GM23248 (cell line): Measurements from ENCODE around the gene OPCML. TPM values are rescaled to one million over a fixed set of nuclear protein-coding genes. Genes with fewer than 3 reads are reported as not detected.

Source experiments
- DNase-seq: peaks from one replicate; pipeline ENCODE4 v3.0.0-alpha.2; 2015
- H2AFZ ChIP-seq: fragments of 200-600 bp; sonication (generic); 2 replicates; pipeline ENCODE4 v1.6.1; 2016; ENCODE audit warnings: antibody characterized with exemption
- H3F3A ChIP-seq: fragments of 200-600 bp; sonication (generic); 2 replicates; pipeline ENCODE4 v1.6.1; 2016; ENCODE audit warnings: mild to moderate bottlenecking, antibody characterized with exemption, mixed run types; ENCODE audit not compliant: insufficient read depth
- H3K27ac ChIP-seq: fragments of 200-600 bp; sonication (generic); 2 replicates; pipeline ENCODE4 v1.5.1; 2016; ENCODE audit warnings: mild to moderate bottlenecking
- H3K27me3 ChIP-seq: fragments of 200-600 bp; sonication (generic); replicated peaks from 2 replicates; pipeline ENCODE4 v1.6.1; 2016; ENCODE audit warnings: mild to moderate bottlenecking; ENCODE audit not compliant: insufficient read depth
- H3K36me3 ChIP-seq: fragments of 200-600 bp; sonication (generic); 2 replicates; pipeline ENCODE4 v1.6.1; 2016; ENCODE audit warnings: low read depth, mild to moderate bottlenecking
- H3K4me1 ChIP-seq: fragments of 200-600 bp; sonication (generic); 2 replicates; pipeline ENCODE4 v1.6.1; 2016; ENCODE audit warnings: mild to moderate bottlenecking; ENCODE audit not compliant: insufficient read depth
- H3K4me2 ChIP-seq: fragments of 200-600 bp; sonication (generic); one replicate; pipeline ENCODE4 v1.6.1; 2016; ENCODE audit warnings: mild to moderate bottlenecking; ENCODE audit not compliant: unreplicated experiment
- H3K4me3 ChIP-seq: fragments of 200-600 bp; sonication (generic); 2 replicates; pipeline ENCODE4 v1.5.1; 2016; ENCODE audit warnings: mild to moderate bottlenecking
- H3K79me2 ChIP-seq: fragments of 200-600 bp; sonication (generic); 2 replicates; pipeline ENCODE4 v1.6.1; 2016; ENCODE audit warnings: mild to moderate bottlenecking; ENCODE audit not compliant: insufficient read depth
- H3K9ac ChIP-seq: fragments of 200-600 bp; sonication (generic); 2 replicates; pipeline ENCODE4 v1.6.1; 2016; ENCODE audit warnings: mild to moderate bottlenecking
- H3K9me2 ChIP-seq: fragments of 200-600 bp; sonication (generic); 2 replicates; pipeline ENCODE4 v1.6.1; 2016; ENCODE audit warnings: mixed run types, mild to moderate bottlenecking, moderate library complexity; ENCODE audit not compliant: insufficient read depth
- H3K9me3 ChIP-seq: fragments of 200-600 bp; sonication (generic); one replicate; pipeline ENCODE4 v1.6.1; 2017; ENCODE audit warnings: low read depth
- H4K20me1 ChIP-seq: fragments of 200-600 bp; sonication (generic); 2 replicates; pipeline ENCODE4 v1.6.0; 2016; ENCODE audit not compliant: insufficient read depth
- EZH2 ChIP-seq: fragments of 200-600 bp; sonication (generic); IDR thresholded peaks from 2 replicates; pipeline ENCODE4 v1.6.1; 2018; ENCODE audit warnings: antibody characterized with exemption, mild to moderate bottlenecking; ENCODE audit not compliant: insufficient read depth, poor library complexity, severe bottlenecking
- EZH2phosphoT487 ChIP-seq: fragments of 200-600 bp; sonication (generic); IDR thresholded peaks from 2 replicates; pipeline ENCODE4 v1.6.1; 2018; ENCODE audit warnings: antibody characterized with exemption, moderate library complexity, mild to moderate bottlenecking, low read depth; ENCODE audit not compliant: insufficient read depth
- WGBS, 2 experiments: methylation state at CpG; one replicate each; pipeline ENCODE4 v1.1.6; 2015 to 2017; ENCODE audit warnings: low lambda C conversion rate in 2 of 2, low coverage in 1 of 2; ENCODE audit errors: missing lambda C conversion rate in 2 of 2; 5-methylcytosine and 5-hydroxymethylcytosine counted together
- in situ Hi-C: fragments of 300-500 bp; cut with MboI; formaldehyde crosslinking; loops from 2 replicates; pipeline ENCODE4 v1.15.0; 2020
- polyA plus RNA-seq: library from polyadenylated mRNA; unstranded; fragments of >200 nt; fragmentation: Nextera tagmentation; extraction: Ambion mirVana; gene quantifications from 2 replicates; pipeline ENCODE4 v1.2.1, GENCODE V29; 2016
- total RNA-seq: library from RNA; depleted of rRNA; stranded (reverse); fragments of >200 nt; shearing (Covaris generic); gene quantifications from 2 replicates; pipeline ENCODE4 v1.2.3, GENCODE V29; 2014

OPCML gene
- total and polyA plus RNA-seq, 2 experiments from 2014 or later, result 0.69 to 1.6 TPM

- Histone ChIP-seq H3F3A (no peaks in the 10 kb centered on the region), H3K9ac (no peak overlapping the region), H3K4me2 (no peak overlapping the region), H3K9me3 (no peaks in the 10 kb centered on the region), H4K20me1 (no peaks in the 10 kb centered on the region), H3K9me2 (no peaks in the 10 kb centered on the region), H3K4me1 (peaks cover 13% of the 10 kb centered on the region), H3K27ac (no peak overlapping the region), H3K79me2 (no peaks in the 10 kb centered on the region), H2AFZ (no peak overlapping the region), H3K27me3 (no peaks in the 10 kb centered on the region), H3K36me3 (no peaks in the 10 kb centered on the region), H3K4me3 (no peak overlapping the region)
- 63 to 67% methylated on average over 7 of the region's 7 CpGs for WGBS, 2 experiments
- no peak for TF ChIP-seq EZH2phosphoT487
- no peak for TF ChIP-seq EZH2
- DNase-seq, result no peak
- in situ Hi-C loops, result no loop called here
Observed at GRCh38 chr11:132913886-132914285, 618.4 kb downstream of the OPCML start.

- Histone ChIP-seq H3K4me3 (no peak overlapping the region), H3K27ac (no peak overlapping the region), H2AFZ (no peak overlapping the region), H3K79me2 (no peaks in the 10 kb centered on the region), H3K4me2 (no peak overlapping the region), H3K9ac (no peak overlapping the region), H3K9me3 (no peaks in the 10 kb centered on the region), H3F3A (no peaks in the 10 kb centered on the region), H3K9me2 (no peaks in the 10 kb centered on the region), H3K4me1 (peaks cover 13% of the 10 kb centered on the region), H4K20me1 (no peaks in the 10 kb centered on the region), H3K36me3 (no peaks in the 10 kb centered on the region), H3K27me3 (no peaks in the 10 kb centered on the region)
- DNase-seq, result no peak
- no peak for TF ChIP-seq EZH2phosphoT487
- TF ChIP-seq EZH2, result no peak
- WGBS, 2 experiments, result 73 to 77% methylated on average over 6 of the region's 6 CpGs
- in situ Hi-C loops, result no loop called here
Observed at GRCh38 chr11:132913295-132913694, 619.0 kb downstream of the OPCML start.

GRCh38 chr11:132911186-132911585, 621.1 kb downstream of the OPCML start:
- H4K20me1 ChIP-seq, result no peaks in the 10 kb centered on the region
- in situ Hi-C loops, result no loop called here
- whole genome bisulfite sequencing, 2 experiments, result 27 to 30% methylated on average over 7 of the region's 7 CpGs
- TF ChIP-seq EZH2phosphoT487 (no peak), EZH2 (no peak)
- peak; percentile 52 for DNase-seq
- H3K4me3 ChIP-seq, result no peak overlapping the region
- no peaks in the 10 kb centered on the region for H3K79me2 ChIP-seq
- H2AFZ ChIP-seq, result no peak overlapping the region
- H3K9ac ChIP-seq, result no peak overlapping the region
- no peaks in the 10 kb centered on the region for H3F3A ChIP-seq
- H3K27me3 ChIP-seq, result no peaks in the 10 kb centered on the region
- H3K36me3 ChIP-seq, result no peaks in the 10 kb centered on the region
- no peak overlapping the region for H3K27ac ChIP-seq
- no peaks in the 10 kb centered on the region for H3K9me3 ChIP-seq
- no peaks in the 10 kb centered on the region for H3K9me2 ChIP-seq
- peaks cover 13% of the 10 kb centered on the region for H3K4me1 ChIP-seq
- peak overlapping the region; percentile 52 for H3K4me2 ChIP-seq

GRCh38 chr11:132910011-132910760, 622.1 kb downstream of the OPCML start:
- H3K9ac ChIP-seq, result no peak overlapping the region
- no peak overlapping the region for H3K4me2 ChIP-seq
- no peak overlapping the region for H2AFZ ChIP-seq
- H3K4me3 ChIP-seq, result no peak overlapping the region
- H3K27me3 ChIP-seq, result no peaks in the 10 kb centered on the region
- H3K9me3 ChIP-seq, result no peaks in the 10 kb centered on the region
- H3K36me3 ChIP-seq, result no peaks in the 10 kb centered on the region
- H3K4me1 ChIP-seq, result peaks cover 13% of the 10 kb centered on the region
- no peaks in the 10 kb centered on the region for H4K20me1 ChIP-seq
- in situ Hi-C loops, result no loop called here
- H3F3A ChIP-seq, result no peaks in the 10 kb centered on the region
- H3K27ac ChIP-seq, result no peak overlapping the region
- TF ChIP-seq EZH2 (no peak), EZH2phosphoT487 (no peak)
- no peak for DNase-seq
- H3K79me2 ChIP-seq, result no peaks in the 10 kb centered on the region
- WGBS, 2 experiments, result 71 to 73% methylated on average over 18 of the region's 18 CpGs
- H3K9me2 ChIP-seq, result no peaks in the 10 kb centered on the region
